Liver (tissue), 9 donors: ENCODE data around the gene UBC. TPM values are rescaled to one million over a fixed set of nuclear protein-coding genes. Genes with fewer than 3 reads are reported as not detected.

ENCODE experiments used
- DNase-seq: peaks from one replicate; pipeline ENCODE4 v3.0.0-alpha.2; 2017; ENCODE audit warnings: low spot score
- H3K27ac ChIP-seq, 2 donors: one replicate each; pipeline ENCODE4 v1.7.0; 2013; ENCODE audit warnings: inconsistent platforms in 2 of 2, low read length in 2 of 2, control low read depth in 1 of 2, low read depth in 1 of 2, mild to moderate bottlenecking in 1 of 2
- H3K27me3 ChIP-seq, 4 donors: one replicate each; pipeline versions ENCODE4 v1.6.1 to v1.7.0; 2013; ENCODE audit warnings: low read length in 3 of 4, inconsistent platforms in 1 of 4, mild to moderate bottlenecking in 1 of 4, moderate library complexity in 1 of 4; ENCODE audit not compliant: control insufficient read depth in 4 of 4, insufficient read depth in 4 of 4
- H3K36me3 ChIP-seq, 4 donors: one replicate each; pipeline versions ENCODE4 v1.6.1 to v1.7.0; 2013; ENCODE audit warnings: low read length in 3 of 4, mild to moderate bottlenecking in 3 of 4, low read depth in 1 of 4, moderate library complexity in 1 of 4; ENCODE audit not compliant: control insufficient read depth in 4 of 4, insufficient read depth in 3 of 4
- H3K4me1 ChIP-seq, 4 donors: one replicate each; pipeline versions ENCODE4 v1.6.1 to v1.7.0; 2013; ENCODE audit warnings: low read length in 3 of 4, mild to moderate bottlenecking in 3 of 4, moderate library complexity in 1 of 4; ENCODE audit not compliant: control insufficient read depth in 4 of 4, insufficient read depth in 4 of 4
- H3K4me3 ChIP-seq, 3 donors: one replicate each; pipeline versions ENCODE4 v1.6.1 to v1.7.0; 2013; ENCODE audit warnings: low read length in 3 of 3, control low read depth in 1 of 3, low read depth in 1 of 3, mild to moderate bottlenecking in 1 of 3
- H3K9ac ChIP-seq, 2 donors: one replicate each; pipeline ENCODE4 v1.7.0; 2013; ENCODE audit warnings: low read length in 2 of 2, mild to moderate bottlenecking in 2 of 2, moderate library complexity in 2 of 2, control low read depth in 1 of 2, low read depth in 1 of 2
- H3K9me3 ChIP-seq, 4 donors: one replicate each; pipeline versions ENCODE4 v1.6.1 to v1.7.0; 2013; ENCODE audit warnings: low read length in 3 of 4; ENCODE audit not compliant: control insufficient read depth in 4 of 4
- ATF3 ChIP-seq: IDR thresholded peaks from 2 replicates; pipeline ENCODE4 v1.6.1; 2016; ENCODE audit warnings: antibody characterized with exemption
- EGR1 ChIP-seq, 2 donors: IDR thresholded peaks; 2 replicates each; pipeline ENCODE4 v1.6.1; 2016 to 2018; ENCODE audit warnings: antibody characterized with exemption in 2 of 2, low read depth in 2 of 2
- FOXA1 ChIP-seq: IDR thresholded peaks from 2 replicates; pipeline ENCODE4 v1.6.1; 2016; ENCODE audit warnings: antibody characterized with exemption
- FOXA2 ChIP-seq: IDR thresholded peaks from 2 replicates; pipeline ENCODE4 v1.6.1; 2016; ENCODE audit warnings: antibody characterized with exemption
- GABPA ChIP-seq, 2 donors: IDR thresholded peaks in 1 of 2; conservative IDR thresholded peaks in 1 of 2; 2 replicates each; pipeline ENCODE4 v1.6.1; 2016; ENCODE audit warnings: antibody characterized with exemption in 2 of 2, mild to moderate bottlenecking in 1 of 2, moderate library complexity in 1 of 2
- HNF4A ChIP-seq, 2 donors: conservative IDR thresholded peaks; 2 replicates each; pipeline ENCODE4 v1.6.1; 2016; ENCODE audit warnings: antibody characterized with exemption in 2 of 2, mild to moderate bottlenecking in 2 of 2
- HNF4G ChIP-seq: IDR thresholded peaks from 2 replicates; pipeline ENCODE4 v1.6.1; 2016; ENCODE audit warnings: antibody characterized with exemption
- JUND ChIP-seq, 2 donors: IDR thresholded peaks; 2 replicates each; pipeline ENCODE4 v1.6.1; 2016; ENCODE audit warnings: antibody characterized with exemption in 2 of 2
- NR2F2 ChIP-seq: IDR thresholded peaks from 2 replicates; pipeline ENCODE4 v1.6.1; 2016; ENCODE audit warnings: antibody characterized with exemption
- RAD21 ChIP-seq, 2 donors: IDR thresholded peaks; 2 replicates each; pipeline ENCODE4 v1.6.1; 2016; ENCODE audit warnings: antibody characterized with exemption in 2 of 2, mild to moderate bottlenecking in 2 of 2
- REST ChIP-seq: IDR thresholded peaks from 2 replicates; pipeline ENCODE4 v1.6.1; 2016; ENCODE audit warnings: antibody characterized with exemption, mild to moderate bottlenecking
- RXRA ChIP-seq, 2 donors: IDR thresholded peaks; 2 replicates each; pipeline ENCODE4 v1.6.1; 2017 to 2018; ENCODE audit warnings: antibody characterized with exemption in 2 of 2, mild to moderate bottlenecking in 1 of 2
- SP1 ChIP-seq: IDR thresholded peaks from 2 replicates; pipeline ENCODE4 v1.6.1; 2018; ENCODE audit warnings: antibody characterized with exemption, mild to moderate bottlenecking
- TAF1 ChIP-seq: conservative IDR thresholded peaks from 2 replicates; pipeline ENCODE4 v1.6.1; 2016; ENCODE audit warnings: antibody characterized with exemption, mild to moderate bottlenecking
- YY1 ChIP-seq: IDR thresholded peaks from 2 replicates; pipeline ENCODE4 v1.6.1; 2016; ENCODE audit warnings: antibody characterized with exemption, mild to moderate bottlenecking
- ZBTB33 ChIP-seq: IDR thresholded peaks from 2 replicates; pipeline ENCODE4 v1.6.1; 2016; ENCODE audit warnings: antibody characterized with exemption
- WGBS: extraction: QIAGEN DNeasy Blood & Tissue Kit; methylation state at CpG from one replicate; pipeline ENCODE4 v1.1.7; 2013; 5-methylcytosine and 5-hydroxymethylcytosine counted together
- polyA plus RNA-seq, 2 donors: library from polyadenylated mRNA; stranded (reverse) in 1 of 2; unstranded in 1 of 2; fragments of 200-250 nt in 1 of 2; fragments of >200 nt in 1 of 2; fragmentation: Nextera tagmentation in 1 of 2; extraction: Ambion mirVana in 1 of 2; gene quantifications; one replicate each; pipeline versions ENCODE4 v1.2.1 to v1.2.3, GENCODE V29; 2013 to 2015
- total RNA-seq, 2 donors: library from RNA; depleted of rRNA; stranded (reverse); fragments of >200 nt; gene quantifications; one replicate each; pipeline ENCODE4 v1.2.3, GENCODE V29; 2014
- TF ChIP-seq, protein P1 (sequence below): IDR thresholded peaks from 2 replicates; pipeline ENCODE4 v1.6.1; 2016; ENCODE audit warnings: antibody characterized with exemption
- TF ChIP-seq, protein P2 (sequence below): fragments of 150-350 bp; IDR thresholded peaks from 2 replicates; pipeline ENCODE4 v1.5.1; 2017; ENCODE audit warnings: improper control_type of control experiment, low read depth, low read length; ENCODE audit not compliant: missing input control
- donor health status: healthy.
- donor health status: healthy.
- donor health status: healthy.
- donor health status: healthy.
- donor health status: healthy.

UBC gene
- total and polyA plus RNA-seq, 4 donors, result 385 to 624 (median 468) TPM

DNA sequence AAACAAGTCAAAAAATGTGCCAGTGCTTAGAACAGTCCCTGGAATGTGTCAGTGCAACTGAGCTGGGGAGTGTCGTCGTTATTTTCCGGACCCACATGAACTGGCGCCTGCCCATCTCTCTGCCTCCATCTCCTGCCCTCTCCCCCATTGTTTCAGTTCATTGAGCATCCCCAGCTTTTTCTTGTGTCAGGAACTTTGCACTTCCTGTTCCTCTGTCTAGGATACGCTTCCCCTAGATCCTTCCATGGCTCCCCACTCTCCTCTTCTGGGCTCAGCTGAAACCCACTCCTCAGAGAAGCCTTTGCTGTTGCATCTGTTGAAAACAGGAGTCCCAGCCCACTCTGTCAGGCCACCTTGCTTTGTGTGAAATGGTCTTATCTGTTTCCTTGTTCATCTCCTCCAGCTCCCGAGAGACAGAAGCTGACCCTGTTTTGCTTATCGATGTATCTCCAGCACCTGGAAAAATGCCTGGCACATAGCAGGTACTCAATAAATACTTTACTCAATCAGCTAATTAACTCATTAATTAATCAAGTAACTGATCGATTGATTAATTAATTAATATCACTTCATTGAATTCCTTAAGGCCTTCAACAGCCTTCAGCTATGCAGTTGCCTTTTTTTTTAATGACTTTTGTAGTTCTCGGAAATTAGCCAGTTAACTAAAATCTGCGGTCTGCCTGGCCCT, 48.1 kb downstream of the UBC start:
- Histone ChIP-seq H3K27me3 (no peaks in the 10 kb centered on the region), H3K4me1 (peaks cover 4 to 37% (median 30%) of the 10 kb centered on the region in 4 donors), H3K4me3 (no peak overlapping the region), H3K9ac (no peak overlapping the region), H3K36me3 (peaks cover 0 to 2% (median 0%) of the 10 kb centered on the region in 4 donors), H3K27ac (peak overlapping the region; percentile 63 to 65), H3K9me3 (no peaks in the 10 kb centered on the region)
- no peak for DNase-seq
- WGBS, result 83% methylated on average over 10 of the region's 10 CpGs
- TF ChIP-seq EGR1 (IDR thresholded peaks at IDR 0.05; ENCODE audit: low read depth in 2 of 2) (no peak), YY1 (no peak), ZBTB33 (no peak)

DNA sequence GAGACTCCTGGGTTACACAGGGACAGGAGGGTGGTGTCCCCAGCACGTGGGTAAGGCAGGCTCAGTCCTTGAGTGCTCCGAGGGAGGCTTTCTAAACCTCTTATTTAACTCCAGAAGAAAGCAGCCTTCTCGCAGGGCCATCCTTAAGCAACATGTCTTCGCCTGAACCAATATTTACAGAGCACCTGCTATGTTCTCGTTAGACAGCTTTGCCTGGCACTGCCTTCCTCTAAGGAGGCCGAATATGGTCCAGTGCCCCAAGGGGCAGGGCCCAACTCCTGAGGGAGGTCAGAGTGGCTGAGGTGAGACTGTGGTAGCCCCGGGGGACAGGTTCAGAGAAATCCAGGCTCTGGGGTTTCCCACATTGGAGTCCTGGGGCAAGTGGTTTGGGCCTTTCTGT, 48.7 kb downstream of the UBC start:
- no peaks in the 10 kb centered on the region for H3K9me3 ChIP-seq
- DNase-seq, result no peak
- 87% methylated on average over 7 of the region's 7 CpGs for WGBS
- H3K4me3 ChIP-seq, result no peak overlapping the region
- H3K4me1 ChIP-seq, result peaks cover 4 to 37% (median 28%) of the 10 kb centered on the region in 4 donors
- TF ChIP-seq ATF3, result no peak
- TF ChIP-seq FOXA1, result no peak
- TF ChIP-seq EGR1 (IDR thresholded peaks at IDR 0.05; ENCODE audit: low read depth in 2 of 2), result no peak
- no peak for TF ChIP-seq SP1
- TF ChIP-seq HNF4A (conservative IDR thresholded peaks at IDR 0.05), result no peak
- TF ChIP-seq FOXA2, result no peak
- no peak for TF ChIP-seq YY1
- no peak for TF ChIP-seq HNF4G
- no peak for TF ChIP-seq RXRA (IDR thresholded peaks at IDR 0.05)
- no peak for TF ChIP-seq ZBTB33
- no peak for TF ChIP-seq NR2F2
- no peak for TF ChIP-seq JUND (IDR thresholded peaks at IDR 0.05)
- no peak for TF ChIP-seq GABPA (IDR thresholded peaks at IDR 0.05 in 1 of 2, conservative IDR thresholded peaks at IDR 0.05 in 1 of 2)
- TF ChIP-seq, protein P1, sequence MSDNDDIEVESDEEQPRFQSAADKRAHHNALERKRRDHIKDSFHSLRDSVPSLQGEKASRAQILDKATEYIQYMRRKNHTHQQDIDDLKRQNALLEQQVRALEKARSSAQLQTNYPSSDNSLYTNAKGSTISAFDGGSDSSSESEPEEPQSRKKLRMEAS, result no peak
- TF ChIP-seq TAF1, result no peak
- TF ChIP-seq, protein P2, sequence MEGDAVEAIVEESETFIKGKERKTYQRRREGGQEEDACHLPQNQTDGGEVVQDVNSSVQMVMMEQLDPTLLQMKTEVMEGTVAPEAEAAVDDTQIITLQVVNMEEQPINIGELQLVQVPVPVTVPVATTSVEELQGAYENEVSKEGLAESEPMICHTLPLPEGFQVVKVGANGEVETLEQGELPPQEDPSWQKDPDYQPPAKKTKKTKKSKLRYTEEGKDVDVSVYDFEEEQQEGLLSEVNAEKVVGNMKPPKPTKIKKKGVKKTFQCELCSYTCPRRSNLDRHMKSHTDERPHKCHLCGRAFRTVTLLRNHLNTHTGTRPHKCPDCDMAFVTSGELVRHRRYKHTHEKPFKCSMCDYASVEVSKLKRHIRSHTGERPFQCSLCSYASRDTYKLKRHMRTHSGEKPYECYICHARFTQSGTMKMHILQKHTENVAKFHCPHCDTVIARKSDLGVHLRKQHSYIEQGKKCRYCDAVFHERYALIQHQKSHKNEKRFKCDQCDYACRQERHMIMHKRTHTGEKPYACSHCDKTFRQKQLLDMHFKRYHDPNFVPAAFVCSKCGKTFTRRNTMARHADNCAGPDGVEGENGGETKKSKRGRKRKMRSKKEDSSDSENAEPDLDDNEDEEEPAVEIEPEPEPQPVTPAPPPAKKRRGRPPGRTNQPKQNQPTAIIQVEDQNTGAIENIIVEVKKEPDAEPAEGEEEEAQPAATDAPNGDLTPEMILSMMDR, result no peak
- TF ChIP-seq REST, result no peak
- no peak for TF ChIP-seq RAD21 (IDR thresholded peaks at IDR 0.05)
- H3K9ac ChIP-seq, result no peak overlapping the region
- peaks cover 0 to 3% (median 0%) of the 10 kb centered on the region in 4 donors for H3K36me3 ChIP-seq
- no peak overlapping the region for H3K27ac ChIP-seq
- H3K27me3 ChIP-seq, result no peaks in the 10 kb centered on the region
